OCI-LY3 (cell line): Measurements from ENCODE around the gene COMMD1.

Experiments
- EZH2phosphoT487 ChIP-seq: fragments of 200-600 bp; shearing (Covaris generic); IDR thresholded peaks from 2 replicates; pipeline ENCODE4 v1.6.1; 2018; ENCODE audit warnings: antibody characterized with exemption, mixed run types, low read depth
- TF ChIP-seq, protein P1 (sequence below): fragments of 200-600, 300-600 bp; sonication (generic); IDR thresholded peaks from 2 replicates; pipeline ENCODE4 v1.5.1; 2014; ENCODE audit warnings: antibody characterized with exemption, low read length, low read depth

DNA sequence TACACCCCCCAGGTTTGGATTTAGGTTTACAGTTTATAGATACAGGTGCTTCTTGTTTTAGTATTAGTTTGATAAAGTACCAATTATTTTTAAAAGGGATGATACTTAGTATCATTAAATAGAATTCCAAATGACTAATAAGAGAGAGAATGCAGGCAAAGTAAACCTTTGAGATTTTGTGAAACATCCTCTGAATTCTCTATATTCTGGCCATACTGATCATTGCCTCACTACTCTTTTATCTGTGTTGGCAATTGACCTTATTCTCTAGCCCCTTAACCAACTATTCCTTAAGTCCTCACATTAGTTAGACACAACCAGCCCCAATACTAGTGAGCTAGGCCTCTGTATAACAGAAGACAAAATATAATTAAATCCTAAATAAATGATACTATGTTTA lies 125.4 kb downstream of the COMMD1 start:
- TF ChIP-seq, protein P1, sequence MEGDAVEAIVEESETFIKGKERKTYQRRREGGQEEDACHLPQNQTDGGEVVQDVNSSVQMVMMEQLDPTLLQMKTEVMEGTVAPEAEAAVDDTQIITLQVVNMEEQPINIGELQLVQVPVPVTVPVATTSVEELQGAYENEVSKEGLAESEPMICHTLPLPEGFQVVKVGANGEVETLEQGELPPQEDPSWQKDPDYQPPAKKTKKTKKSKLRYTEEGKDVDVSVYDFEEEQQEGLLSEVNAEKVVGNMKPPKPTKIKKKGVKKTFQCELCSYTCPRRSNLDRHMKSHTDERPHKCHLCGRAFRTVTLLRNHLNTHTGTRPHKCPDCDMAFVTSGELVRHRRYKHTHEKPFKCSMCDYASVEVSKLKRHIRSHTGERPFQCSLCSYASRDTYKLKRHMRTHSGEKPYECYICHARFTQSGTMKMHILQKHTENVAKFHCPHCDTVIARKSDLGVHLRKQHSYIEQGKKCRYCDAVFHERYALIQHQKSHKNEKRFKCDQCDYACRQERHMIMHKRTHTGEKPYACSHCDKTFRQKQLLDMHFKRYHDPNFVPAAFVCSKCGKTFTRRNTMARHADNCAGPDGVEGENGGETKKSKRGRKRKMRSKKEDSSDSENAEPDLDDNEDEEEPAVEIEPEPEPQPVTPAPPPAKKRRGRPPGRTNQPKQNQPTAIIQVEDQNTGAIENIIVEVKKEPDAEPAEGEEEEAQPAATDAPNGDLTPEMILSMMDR = no peak
- no peak for TF ChIP-seq EZH2phosphoT487
